Liver (tissue), 9 donors: ENCODE measurements around the gene SDF4. TPM values are rescaled to one million over a fixed set of nuclear protein-coding genes. Genes with fewer than 3 reads are reported as not detected.

ENCODE experiments used
- DNase-seq: peaks from one replicate; pipeline ENCODE4 v3.0.0-alpha.2; 2017; ENCODE audit warnings: low spot score
- H3K27ac ChIP-seq, 2 donors: one replicate each; pipeline ENCODE4 v1.7.0; 2013; ENCODE audit warnings: inconsistent platforms in 2 of 2, low read length in 2 of 2, control low read depth in 1 of 2, low read depth in 1 of 2, mild to moderate bottlenecking in 1 of 2
- H3K27me3 ChIP-seq, 4 donors: one replicate each; pipeline versions ENCODE4 v1.6.1 to v1.7.0; 2013; ENCODE audit warnings: low read length in 3 of 4, inconsistent platforms in 1 of 4, mild to moderate bottlenecking in 1 of 4, moderate library complexity in 1 of 4; ENCODE audit not compliant: control insufficient read depth in 4 of 4, insufficient read depth in 4 of 4
- H3K36me3 ChIP-seq, 4 donors: one replicate each; pipeline versions ENCODE4 v1.6.1 to v1.7.0; 2013; ENCODE audit warnings: low read length in 3 of 4, mild to moderate bottlenecking in 3 of 4, low read depth in 1 of 4, moderate library complexity in 1 of 4; ENCODE audit not compliant: control insufficient read depth in 4 of 4, insufficient read depth in 3 of 4
- H3K4me1 ChIP-seq, 4 donors: one replicate each; pipeline versions ENCODE4 v1.6.1 to v1.7.0; 2013; ENCODE audit warnings: low read length in 3 of 4, mild to moderate bottlenecking in 3 of 4, moderate library complexity in 1 of 4; ENCODE audit not compliant: control insufficient read depth in 4 of 4, insufficient read depth in 4 of 4
- H3K4me3 ChIP-seq, 3 donors: one replicate each; pipeline versions ENCODE4 v1.6.1 to v1.7.0; 2013; ENCODE audit warnings: low read length in 3 of 3, control low read depth in 1 of 3, low read depth in 1 of 3, mild to moderate bottlenecking in 1 of 3
- H3K9ac ChIP-seq, 2 donors: one replicate each; pipeline ENCODE4 v1.7.0; 2013; ENCODE audit warnings: low read length in 2 of 2, mild to moderate bottlenecking in 2 of 2, moderate library complexity in 2 of 2, control low read depth in 1 of 2, low read depth in 1 of 2
- H3K9me3 ChIP-seq, 4 donors: one replicate each; pipeline versions ENCODE4 v1.6.1 to v1.7.0; 2013; ENCODE audit warnings: low read length in 3 of 4; ENCODE audit not compliant: control insufficient read depth in 4 of 4
- CTCF ChIP-seq: fragments of 150-350 bp; IDR thresholded peaks from 2 replicates; pipeline ENCODE4 v1.5.1; 2017; ENCODE audit warnings: improper control_type of control experiment, low read depth, low read length; ENCODE audit not compliant: missing input control
- FOXA1 ChIP-seq: IDR thresholded peaks from 2 replicates; pipeline ENCODE4 v1.6.1; 2016; ENCODE audit warnings: antibody characterized with exemption
- FOXA2 ChIP-seq: IDR thresholded peaks from 2 replicates; pipeline ENCODE4 v1.6.1; 2016; ENCODE audit warnings: antibody characterized with exemption
- GABPA ChIP-seq, 2 donors: IDR thresholded peaks in 1 of 2; conservative IDR thresholded peaks in 1 of 2; 2 replicates each; pipeline ENCODE4 v1.6.1; 2016; ENCODE audit warnings: antibody characterized with exemption in 2 of 2, mild to moderate bottlenecking in 1 of 2, moderate library complexity in 1 of 2
- JUND ChIP-seq, 2 donors: IDR thresholded peaks; 2 replicates each; pipeline ENCODE4 v1.6.1; 2016; ENCODE audit warnings: antibody characterized with exemption in 2 of 2
- MAX ChIP-seq: IDR thresholded peaks from 2 replicates; pipeline ENCODE4 v1.6.1; 2016; ENCODE audit warnings: antibody characterized with exemption
- NR2F2 ChIP-seq: IDR thresholded peaks from 2 replicates; pipeline ENCODE4 v1.6.1; 2016; ENCODE audit warnings: antibody characterized with exemption
- RAD21 ChIP-seq, 2 donors: IDR thresholded peaks; 2 replicates each; pipeline ENCODE4 v1.6.1; 2016; ENCODE audit warnings: antibody characterized with exemption in 2 of 2, mild to moderate bottlenecking in 2 of 2
- REST ChIP-seq: IDR thresholded peaks from 2 replicates; pipeline ENCODE4 v1.6.1; 2016; ENCODE audit warnings: antibody characterized with exemption, mild to moderate bottlenecking
- RXRA ChIP-seq, 2 donors: IDR thresholded peaks; 2 replicates each; pipeline ENCODE4 v1.6.1; 2017 to 2018; ENCODE audit warnings: antibody characterized with exemption in 2 of 2, mild to moderate bottlenecking in 1 of 2
- SP1 ChIP-seq: IDR thresholded peaks from 2 replicates; pipeline ENCODE4 v1.6.1; 2018; ENCODE audit warnings: antibody characterized with exemption, mild to moderate bottlenecking
- TAF1 ChIP-seq: conservative IDR thresholded peaks from 2 replicates; pipeline ENCODE4 v1.6.1; 2016; ENCODE audit warnings: antibody characterized with exemption, mild to moderate bottlenecking
- YY1 ChIP-seq: IDR thresholded peaks from 2 replicates; pipeline ENCODE4 v1.6.1; 2016; ENCODE audit warnings: antibody characterized with exemption, mild to moderate bottlenecking
- ZBTB33 ChIP-seq: IDR thresholded peaks from 2 replicates; pipeline ENCODE4 v1.6.1; 2016; ENCODE audit warnings: antibody characterized with exemption
- WGBS: extraction: QIAGEN DNeasy Blood & Tissue Kit; methylation state at CpG from one replicate; pipeline ENCODE4 v1.1.7; 2013; 5-methylcytosine and 5-hydroxymethylcytosine counted together
- polyA plus RNA-seq, 2 donors: library from polyadenylated mRNA; stranded (reverse) in 1 of 2; unstranded in 1 of 2; fragments of 200-250 nt in 1 of 2; fragments of >200 nt in 1 of 2; fragmentation: Nextera tagmentation in 1 of 2; extraction: Ambion mirVana in 1 of 2; gene quantifications; one replicate each; pipeline versions ENCODE4 v1.2.1 to v1.2.3, GENCODE V29; 2013 to 2015
- total RNA-seq, 2 donors: library from RNA; depleted of rRNA; stranded (reverse); fragments of >200 nt; gene quantifications; one replicate each; pipeline ENCODE4 v1.2.3, GENCODE V29; 2014
- donor health status: healthy.
- donor health status: healthy.
- donor health status: healthy.
- donor health status: healthy.
- donor health status: healthy.

Gene SDF4
- total and polyA plus RNA-seq, 4 donors: 48.7 to 180 (median 75.9) TPM

- TF ChIP-seq CTCF (no peak), SP1 (no peak)
These were observed 11.5 kb upstream of the SDF4 start (continued) for GRCh38 chr1:1243266-1243660.

GRCh38 chr1:1242461-1243265 lies 10.9 kb upstream of the SDF4 start:
- Histone ChIP-seq H3K4me3 (no peak overlapping the region), H3K27ac (no peak overlapping the region), H3K9ac (no peak overlapping the region), H3K36me3 (no peaks in the 10 kb centered on the region), H3K4me1 (peaks cover 9 to 24% (median 13%) of the 10 kb centered on the region in 4 donors), H3K27me3 (no peaks in the 10 kb centered on the region), H3K9me3 (no peaks in the 10 kb centered on the region)
- TF ChIP-seq MAX (no peak), ZBTB33 (no peak), YY1 (no peak), REST (no peak), RAD21 (IDR thresholded peaks at IDR 0.05) (no peak), NR2F2 (no peak)
- DNase-seq: no peak
- 92% methylated on average over 41 of the region's 41 CpGs for WGBS

GRCh38 chr1:1241588-1242219 lies 9.9 kb upstream of the SDF4 start:
- no peaks in the 10 kb centered on the region for H3K27me3 ChIP-seq
- DNase-seq: no peak
- no peak overlapping the region for H3K9ac ChIP-seq
- no peaks in the 10 kb centered on the region for H3K36me3 ChIP-seq
- no peak overlapping the region for H3K4me3 ChIP-seq
- H3K27ac ChIP-seq: no peak overlapping the region
- peaks cover 9 to 24% (median 16%) of the 10 kb centered on the region in 4 donors for H3K4me1 ChIP-seq
- 90% methylated on average over 26 of the region's 26 CpGs for WGBS
- H3K9me3 ChIP-seq: no peaks in the 10 kb centered on the region
- TF ChIP-seq SP1 (no peak), NR2F2 (no peak), YY1 (no peak), TAF1 (no peak), MAX (no peak), GABPA (IDR thresholded peaks at IDR 0.05 in 1 of 2, conservative IDR thresholded peaks at IDR 0.05 in 1 of 2) (no peak), FOXA1 (no peak), RXRA (IDR thresholded peaks at IDR 0.05) (no peak), ZBTB33 (no peak), JUND (IDR thresholded peaks at IDR 0.05) (no peak), FOXA2 (no peak)
